Tibial nerve (tissue), 4 donors: Measurements from ENCODE around the gene SFMBT1. TPM values are rescaled to one million over a fixed set of nuclear protein-coding genes. Genes with fewer than 3 reads are reported as not detected.

Experiments used
- DNase-seq, 2 donors: peaks; one replicate each; pipeline ENCODE4 v3.0.0-alpha.2; 2019; ENCODE audit warnings: low spot score in 2 of 2
- H3K27ac ChIP-seq, 4 donors: fragments of 200-600 bp; sonication (generic) in 3 of 4; one replicate each; pipeline ENCODE4 v1.5.1; 2017 to 2019; ENCODE audit warnings: mild to moderate bottlenecking in 1 of 4
- H3K27me3 ChIP-seq, 2 donors: fragments of 200-600 bp; sonication (generic) in 1 of 2; one replicate each; pipeline versions ENCODE4 v1.5.1 to v1.6.0; 2017 to 2019
- H3K36me3 ChIP-seq, 3 donors: fragments of 200-600 bp; sonication (generic); one replicate each; pipeline ENCODE4 v1.5.1; 2018 to 2019
- H3K4me1 ChIP-seq, 4 donors: fragments of 200-600 bp; sonication (generic) in 3 of 4; one replicate each; pipeline ENCODE4 v1.5.1; 2017 to 2019
- H3K4me3 ChIP-seq, 4 donors: fragments of 200-600 bp; sonication (generic) in 3 of 4; one replicate each; pipeline ENCODE4 v1.5.1; 2017 to 2019; ENCODE audit warnings: mild to moderate bottlenecking in 1 of 4, moderate library complexity in 1 of 4
- H3K9me3 ChIP-seq, 4 donors: fragments of 200-600 bp; sonication (generic) in 3 of 4; one replicate each; pipeline ENCODE4 v1.5.1; 2017 to 2019
- CTCF ChIP-seq, 5 experiments: fragments of 200-600 bp in 3 of 5; fragments of 450-650 bp in 2 of 5; sonication (generic) in 3 of 5; IDR thresholded peaks; one replicate each; pipeline ENCODE4 v1.5.1; 2016 to 2019; ENCODE audit warnings: antibody characterized with exemption in 5 of 5, mild to moderate bottlenecking in 3 of 5, moderate library complexity in 2 of 5
- EP300 ChIP-seq, 2 donors: sonication (generic); formaldehyde crosslinking; IDR thresholded peaks; one replicate each; pipeline ENCODE4 v1.6.1; 2017; ENCODE audit warnings: antibody characterized with exemption in 2 of 2, mild to moderate bottlenecking in 1 of 2
- POLR2A ChIP-seq, 2 donors: fragments of 450-650 bp; IDR thresholded peaks; one replicate each; pipeline ENCODE4 v1.6.1; 2017; ENCODE audit warnings: antibody characterized with exemption in 2 of 2, mild to moderate bottlenecking in 2 of 2, moderate library complexity in 2 of 2
- WGBS, 2 donors: methylation state at CpG; one replicate each; pipeline ENCODE4 v1.1.5; 2018; 5-methylcytosine and 5-hydroxymethylcytosine counted together
- total RNA-seq, 4 donors: library from RNA; depleted of rRNA; stranded (reverse); fragments of >200 nt; gene quantifications; one replicate each; pipeline ENCODE4 v1.1.0, GENCODE V29; 2016

SFMBT1 gene
- total RNA-seq, 4 donors from 2014 or later, result 15.5 to 31.2 (median 18.2) TPM

- Histone ChIP-seq H3K36me3 (no peaks in the 10 kb centered on the region), H3K9me3 (no peaks in the 10 kb centered on the region), H3K4me1 (no peaks in the 10 kb centered on the region), H3K27me3 (no peaks in the 10 kb centered on the region), H3K4me3 (no peak overlapping the region), H3K27ac (no peak overlapping the region)
- DNase-seq, result no peak
- 94 to 96% methylated on average over 3 of the region's 3 CpGs for WGBS, 2 donors
- no peak for TF ChIP-seq POLR2A (IDR thresholded peaks at IDR 0.05)
- no peak for TF ChIP-seq EP300 (IDR thresholded peaks at IDR 0.05)
- TF ChIP-seq CTCF (IDR thresholded peaks at IDR 0.05), result no peak
These were observed 23.2 kb downstream of the SFMBT1 start for GRCh38 chr3:53022647-53023046.

- Histone ChIP-seq H3K27me3 (no peaks in the 10 kb centered on the region), H3K27ac (no peak overlapping the region), H3K4me1 (no peaks in the 10 kb centered on the region), H3K9me3 (no peaks in the 10 kb centered on the region), H3K36me3 (peaks cover 0 to 6% (median 0%) of the 10 kb centered on the region in 3 donors), H3K4me3 (no peak overlapping the region)
- TF ChIP-seq CTCF (IDR thresholded peaks at IDR 0.05), result no peak
- TF ChIP-seq POLR2A (IDR thresholded peaks at IDR 0.05), result no peak
- no peak for TF ChIP-seq EP300 (IDR thresholded peaks at IDR 0.05)
- DNase-seq, result no peak
- 83 to 85% methylated on average over 5 of the region's 5 CpGs for WGBS, 2 donors
These were observed 29.6 kb downstream of the SFMBT1 start for GRCh38 chr3:53016236-53016635.

- 73 to 88% methylated on average over 3 of the region's 3 CpGs for WGBS, 2 donors
- Histone ChIP-seq H3K9me3 (no peaks in the 10 kb centered on the region), H3K4me1 (peaks cover 0 to 3% (median 0%) of the 10 kb centered on the region in 4 donors), H3K4me3 (no peak overlapping the region), H3K27me3 (no peaks in the 10 kb centered on the region), H3K27ac (no peak overlapping the region), H3K36me3 (peaks cover 0 to 6% (median 0%) of the 10 kb centered on the region in 3 donors)
- TF ChIP-seq EP300 (IDR thresholded peaks at IDR 0.05) (no peak), POLR2A (IDR thresholded peaks at IDR 0.05) (no peak), CTCF (IDR thresholded peaks at IDR 0.05) (no peak)
- DNase-seq, result no peak
These were observed 34.5 kb downstream of the SFMBT1 start for GRCh38 chr3:53011324-53011723.

- DNase-seq, result no peak
- TF ChIP-seq CTCF (IDR thresholded peaks at IDR 0.05) (no peak), EP300 (IDR thresholded peaks at IDR 0.05) (no peak), POLR2A (IDR thresholded peaks at IDR 0.05) (no peak)
- Histone ChIP-seq H3K27me3 (no peaks in the 10 kb centered on the region), H3K36me3 (peaks cover 0 to 6% (median 0%) of the 10 kb centered on the region in 3 donors), H3K4me1 (peaks cover 0 to 3% (median 0%) of the 10 kb centered on the region in 4 donors), H3K27ac (no peak overlapping the region), H3K9me3 (no peaks in the 10 kb centered on the region), H3K4me3 (no peak overlapping the region)
- 56 to 60% methylated on average over 2 of the region's 2 CpGs for WGBS, 2 donors
These were observed 35.9 kb downstream of the SFMBT1 start for GRCh38 chr3:53009826-53010539.

GRCh38 chr3:53008932-53009331 is 36.9 kb downstream of the SFMBT1 start:
- TF ChIP-seq CTCF (IDR thresholded peaks at IDR 0.05) (no peak), EP300 (IDR thresholded peaks at IDR 0.05) (no peak)
- Histone ChIP-seq H3K27me3 (no peaks in the 10 kb centered on the region), H3K36me3 (no peaks in the 10 kb centered on the region), H3K4me1 (peaks cover 0 to 3% (median 0%) of the 10 kb centered on the region in 4 donors), H3K4me3 (no peak overlapping the region), H3K9me3 (no peaks in the 10 kb centered on the region), H3K27ac (no peak overlapping the region)
- 82 to 86% methylated on average over 6 of the region's 6 CpGs for WGBS, 2 donors
- no peak for DNase-seq
